ENCODE data around the gene OLA1. TPM values are rescaled to one million over a fixed set of nuclear protein-coding genes. Genes with fewer than 3 reads are reported as not detected.

Gene OLA1
- total and polyA plus RNA-seq, 2 donors (not counting 1 experiment from before 2014, with no cell fraction given): 13.9 to 47.7 TPM

- intact Hi-C loops (cut with micrococcal nuclease): no loop called here
- Mint-ChIP-seq H3K4me1 (peaks cover 3% of the 10 kb centered on the region), H3K4me3 (no peak overlapping the region), H3K27me3 (peaks cover 8% of the 10 kb centered on the region), H3K9me3 (ENCODE audit: insufficient read depth) (peaks cover 3% of the 10 kb centered on the region), H3K27ac (no peak overlapping the region)
- WGBS (ENCODE audit: insufficient coverage): no CpG with 5 or more reads among the region's 2 CpGs
- H3K36me3 ChIP-seq (replicated peaks in 1 of 2; ENCODE audit: control extremely low read depth in 1 of 2, control insufficient read depth in 1 of 2, extremely low read depth in 1 of 2, insufficient read depth in 2 of 2, low read length in 1 of 2): no peaks in the 10 kb centered on the region
- H3K27ac ChIP-seq (ENCODE audit: low read length in 2 of 2): no peak overlapping the region
- H3K4me3 ChIP-seq (ENCODE audit: control extremely low read depth in 1 of 5, extremely low read depth in 1 of 5, insufficient read depth in 1 of 5, low read depth in 2 of 5, low read length in 4 of 5): no peak overlapping the region
- ChIA-PET CTCF (interaction anchor here (1.4 kb wide), 1 partner anchor 647 kb away, joined by 5 read pairs; no protein-coding TSS in a partner anchor), POLR2A (no interaction called here)
- H3K4me2 ChIP-seq (replicated peaks; ENCODE audit: low read depth, low read length, poor library complexity, severe bottlenecking): no peak overlapping the region
- H3K27me3 ChIP-seq (replicated peaks in 1 of 4; ENCODE audit: control extremely low read depth in 1 of 4, control insufficient read depth in 3 of 4, insufficient read depth in 4 of 4, low read length in 3 of 4): no peaks in the 10 kb centered on the region
- H3K9me3 ChIP-seq (ENCODE audit: control extremely low read depth in 1 of 3, control insufficient read depth in 2 of 3, insufficient read depth in 1 of 3, low read length in 2 of 3): peaks cover 0 to 4% (median 0%) of the 10 kb centered on the region in 3 donors
- no peaks in the 10 kb centered on the region for H3K4me1 ChIP-seq (ENCODE audit: control insufficient read depth in 2 of 2, insufficient read depth in 2 of 2, low read length in 2 of 2)
- H3K9ac ChIP-seq (ENCODE audit: low read length): no peak overlapping the region
- no peak for DNase-seq
- no peak for ATAC-seq (ENCODE audit: low read depth)
- no peaks in the 10 kb centered on the region for H4K20me1 ChIP-seq (ENCODE audit: control insufficient read depth, insufficient read depth, low read length, poor library complexity, severe bottlenecking)
- no peak overlapping the region for H2AFZ ChIP-seq (ENCODE audit: insufficient read depth, low read depth, low read length, poor library complexity, severe bottlenecking)
- TF ChIP-seq EZH2 (IDR thresholded peaks at IDR 0.05; ENCODE audit: borderline replicate concordance, insufficient read depth, low read depth, low read length, poor library complexity, severe bottlenecking): no peak
- no peak for TF ChIP-seq CTCF (IDR thresholded peaks at IDR 0.05)
- H3K79me2 ChIP-seq (ENCODE audit: control insufficient read depth, insufficient read depth, low read length): no peaks in the 10 kb centered on the region
Observed at GRCh38 chr2:174049895-174050294, 198.4 kb downstream of the OLA1 start.

- 79% methylated on average over 19 of the region's 20 CpGs for WGBS (ENCODE audit: insufficient coverage)
- H3K9me3 Mint-ChIP-seq (ENCODE audit: insufficient read depth): peaks cover 3% of the 10 kb centered on the region
- intact Hi-C loops (cut with micrococcal nuclease): no loop called here
Observed at GRCh38 chr2:174048243-174048642, 200.1 kb downstream of the OLA1 start.

More at GRCh38 chr2:174048243-174048642, 200.1 kb downstream of the OLA1 start:
- Histone ChIP-seq H3K27ac (ENCODE audit: low read length in 2 of 2) (no peak overlapping the region), H3K79me2 (ENCODE audit: control insufficient read depth, insufficient read depth, low read length) (no peaks in the 10 kb centered on the region), H2AFZ (ENCODE audit: insufficient read depth, low read depth, low read length, poor library complexity, severe bottlenecking) (no peak overlapping the region), H3K9ac (ENCODE audit: low read length) (no peak overlapping the region), H3K4me1 (ENCODE audit: control insufficient read depth in 2 of 2, insufficient read depth in 2 of 2, low read length in 2 of 2) (no peaks in the 10 kb centered on the region), H3K9me3 (ENCODE audit: control extremely low read depth in 1 of 3, control insufficient read depth in 2 of 3, insufficient read depth in 1 of 3, low read length in 2 of 3) (peaks cover 0 to 4% (median 0%) of the 10 kb centered on the region in 3 donors), H4K20me1 (ENCODE audit: control insufficient read depth, insufficient read depth, low read length, poor library complexity, severe bottlenecking) (no peaks in the 10 kb centered on the region), H3K4me2 (replicated peaks; ENCODE audit: low read depth, low read length, poor library complexity, severe bottlenecking) (no peak overlapping the region), H3K36me3 (replicated peaks in 1 of 2; ENCODE audit: control extremely low read depth in 1 of 2, control insufficient read depth in 1 of 2, extremely low read depth in 1 of 2, insufficient read depth in 2 of 2, low read length in 1 of 2) (no peaks in the 10 kb centered on the region), H3K4me3 (ENCODE audit: control extremely low read depth in 1 of 5, extremely low read depth in 1 of 5, insufficient read depth in 1 of 5, low read depth in 2 of 5, low read length in 4 of 5) (no peak overlapping the region), H3K27me3 (replicated peaks in 1 of 4; ENCODE audit: control extremely low read depth in 1 of 4, control insufficient read depth in 3 of 4, insufficient read depth in 4 of 4, low read length in 3 of 4) (peaks cover 0 to 4% (median 1%) of the 10 kb centered on the region in 4 experiments)
- DNase-seq (no peak), ATAC-seq (ENCODE audit: low read depth) (no peak)
- Mint-ChIP-seq H3K27me3 (peaks cover 8% of the 10 kb centered on the region), H3K27ac (no peak overlapping the region), H3K4me1 (peaks cover 4% of the 10 kb centered on the region), H3K4me3 (no peak overlapping the region)
- TF ChIP-seq EZH2 (IDR thresholded peaks at IDR 0.05; ENCODE audit: borderline replicate concordance, insufficient read depth, low read depth, low read length, poor library complexity, severe bottlenecking) (no peak), CTCF (IDR thresholded peaks at IDR 0.05) (no peak)
- ChIA-PET CTCF (no interaction called here), POLR2A (no interaction called here)

Measured in B cell (primary cell).